Astrocyte (in vitro differentiated cells and primary cell): ENCODE data around the gene EDRF1. TPM values are rescaled to one million over a fixed set of nuclear protein-coding genes. Genes with fewer than 3 reads are reported as not detected.
"Not testable (repeated sequence)": the region's sequence is repeated elsewhere in the genome, so short reads cannot be mapped to it uniquely, and the experiment has no call there.

Source experiments
- DNase-seq: peaks from one replicate; pipeline ENCODE4 v3.0.0-alpha.2; 2010; ENCODE audit warnings: low read depth
- FAIRE-seq: peaks from 2 replicates; lab custom pipeline; 2011; peaks lifted over from hg19 to GRCh38; lab: Jason Lieb, UNC
- H2AFZ ChIP-seq: 2 replicates; pipeline ENCODE4 v1.6.0; 2012; ENCODE audit warnings: low read depth, low read length, inconsistent platforms
- H3K27ac ChIP-seq: 2 replicates; pipeline ENCODE4 v1.5.1; 2011; ENCODE audit warnings: low read depth, low read length, inconsistent platforms
- H3K27me3 ChIP-seq: 2 replicates; pipeline ENCODE4 v1.6.0; 2011; ENCODE audit warnings: low read length, inconsistent platforms; ENCODE audit not compliant: insufficient read depth
- H3K36me3 ChIP-seq: 2 replicates; pipeline ENCODE4 v1.5.1; 2011; ENCODE audit warnings: low read length, inconsistent platforms; ENCODE audit not compliant: insufficient read depth
- H3K4me1 ChIP-seq: 2 replicates; pipeline ENCODE4 v1.5.1; 2011; ENCODE audit warnings: low read length, inconsistent platforms; ENCODE audit not compliant: insufficient read depth
- H3K4me2 ChIP-seq: 2 replicates; pipeline ENCODE4 v1.6.0; 2012; ENCODE audit warnings: low read length, inconsistent platforms
- H3K4me3 ChIP-seq: 2 replicates; pipeline ENCODE4 v1.5.1; 2011; ENCODE audit warnings: low read depth, mild to moderate bottlenecking, low read length, inconsistent platforms; ENCODE audit not compliant: insufficient read depth
- H3K79me2 ChIP-seq: 2 replicates; pipeline ENCODE4 v1.6.0; 2012; ENCODE audit warnings: mild to moderate bottlenecking, low read length, inconsistent platforms; ENCODE audit not compliant: insufficient read depth
- H3K9ac ChIP-seq: 2 replicates; pipeline ENCODE4 v1.6.0; 2012; ENCODE audit warnings: mild to moderate bottlenecking, low read length, inconsistent platforms
- H3K9me3 ChIP-seq: 2 replicates; pipeline ENCODE4 v1.5.1; 2012; ENCODE audit warnings: low read depth, mild to moderate bottlenecking, low read length, inconsistent platforms; ENCODE audit not compliant: insufficient read depth
- H4K20me1 ChIP-seq: 2 replicates; pipeline ENCODE4 v1.6.0; 2012; ENCODE audit warnings: low read length, inconsistent platforms; ENCODE audit not compliant: insufficient read depth
- H3K27ac Mint-ChIP-seq: one replicate; pipeline ENCODE4 v1.8.0; 2021; ENCODE audit warnings: mild to moderate bottlenecking, mixed read lengths; ENCODE audit not compliant: unreplicated experiment
- H3K27me3 Mint-ChIP-seq: one replicate; pipeline ENCODE4 v1.8.0; 2021; ENCODE audit warnings: low read depth, mixed read lengths; ENCODE audit not compliant: unreplicated experiment
- H3K36me3 Mint-ChIP-seq: one replicate; pipeline ENCODE4 v1.8.0; 2021; ENCODE audit warnings: low read depth, mixed read lengths; ENCODE audit not compliant: unreplicated experiment
- H3K4me1 Mint-ChIP-seq: one replicate; pipeline ENCODE4 v1.8.0; 2021; ENCODE audit warnings: low read depth, mixed read lengths; ENCODE audit not compliant: unreplicated experiment
- H3K4me3 Mint-ChIP-seq: one replicate; pipeline ENCODE4 v1.8.0; 2021; ENCODE audit warnings: mild to moderate bottlenecking, moderate library complexity, mixed read lengths; ENCODE audit not compliant: unreplicated experiment
- H3K9me3 Mint-ChIP-seq: one replicate; pipeline ENCODE4 v1.8.0; 2021; ENCODE audit warnings: mild to moderate bottlenecking, mixed read lengths; ENCODE audit not compliant: unreplicated experiment
- EZH2 ChIP-seq: IDR thresholded peaks from 2 replicates; pipeline ENCODE4 v1.6.1; 2012; ENCODE audit warnings: mild to moderate bottlenecking, low read length, inconsistent platforms; ENCODE audit not compliant: insufficient read depth
- total RNA-seq: library from RNA; stranded (reverse); gene quantifications from 2 replicates; pipeline ENCODE4 v1.2.1, GENCODE V29; 2021
- TF ChIP-seq, protein P1 (sequence below): IDR thresholded peaks from 2 replicates; pipeline ENCODE4 v1.5.1; 2011; ENCODE audit warnings: low read depth, mild to moderate bottlenecking, inconsistent platforms, low read length, moderate library complexity; ENCODE audit not compliant: insufficient read depth

Gene EDRF1
- total RNA-seq, 1 donor from 2014 or later, result 25.7 TPM

DNA sequence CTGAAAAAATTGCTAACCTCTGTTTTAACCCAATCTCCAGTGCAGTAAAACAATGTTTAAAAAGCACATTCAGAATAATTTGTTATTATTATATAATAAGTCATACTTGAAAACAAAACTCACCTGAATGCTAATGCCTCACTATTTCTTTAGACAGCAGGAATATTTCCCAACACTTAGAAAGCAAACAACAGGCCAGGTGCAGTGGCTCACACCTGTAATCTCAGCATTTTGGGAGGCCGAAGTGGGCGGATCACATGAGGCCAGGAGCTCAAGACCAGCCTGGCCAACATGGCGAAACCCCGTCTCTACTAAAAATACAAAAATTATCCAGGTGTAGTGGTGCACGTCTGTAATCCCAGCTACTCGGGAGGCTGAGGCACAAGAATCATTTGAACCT is 22.6 kb upstream of the EDRF1 start:
- not testable (repeated sequence) for H3K27me3 Mint-ChIP-seq, H3K9me3 Mint-ChIP-seq, H3K4me3 Mint-ChIP-seq, H3K36me3 ChIP-seq, H4K20me1 ChIP-seq, H3K4me1 Mint-ChIP-seq, H3K79me2 ChIP-seq, H3K36me3 Mint-ChIP-seq, H3K27ac Mint-ChIP-seq, H3K9ac ChIP-seq, DNase-seq, H3K4me1 ChIP-seq, H3K27ac ChIP-seq, H3K4me3 ChIP-seq, H2AFZ ChIP-seq, H3K27me3 ChIP-seq, FAIRE-seq, H3K4me2 ChIP-seq, H3K9me3 ChIP-seq

DNA sequence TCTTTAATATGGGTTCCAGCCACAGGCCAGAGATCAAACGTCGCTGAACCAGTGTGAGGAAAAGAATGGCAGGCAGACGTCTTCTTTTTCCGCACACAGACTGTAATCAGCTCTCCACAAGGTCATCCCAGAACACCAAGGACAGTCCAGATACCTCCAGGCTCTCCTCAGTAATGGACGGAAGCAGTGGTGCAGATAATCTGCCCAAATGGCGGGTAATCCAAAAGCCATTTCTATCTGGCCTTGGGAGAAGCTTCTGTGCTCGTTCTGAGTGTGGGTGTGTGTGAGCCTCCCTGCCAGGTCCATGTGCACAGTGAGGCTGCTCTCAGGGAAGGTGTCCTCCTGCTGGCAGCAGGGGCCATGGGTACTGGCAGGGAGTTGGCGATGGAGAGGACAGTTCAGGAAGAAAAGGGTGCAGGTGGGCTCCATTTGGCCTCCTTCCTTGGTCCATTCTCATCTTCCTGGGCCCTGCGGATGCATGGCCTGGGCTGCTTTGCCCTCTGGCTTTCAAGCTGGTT is 21.0 kb upstream of the EDRF1 start:
- Mint-ChIP-seq H3K9me3 (no peaks in the 10 kb centered on the region), H3K36me3 (no peaks in the 10 kb centered on the region), H3K27ac (no peak overlapping the region), H3K4me3 (no peak overlapping the region), H3K4me1 (peaks cover 1% of the 10 kb centered on the region), H3K27me3 (peaks cover 2% of the 10 kb centered on the region)
- no peak for DNase-seq
- Histone ChIP-seq H3K4me1 (no peaks in the 10 kb centered on the region), H4K20me1 (no peaks in the 10 kb centered on the region), H3K9ac (no peak overlapping the region), H3K9me3 (no peaks in the 10 kb centered on the region), H3K36me3 (no peaks in the 10 kb centered on the region), H2AFZ (no peak overlapping the region), H3K4me2 (no peak overlapping the region), H3K79me2 (no peaks in the 10 kb centered on the region), H3K4me3 (no peak overlapping the region), H3K27me3 (no peaks in the 10 kb centered on the region), H3K27ac (no peak overlapping the region)
- TF ChIP-seq EZH2, result no peak
- TF ChIP-seq, protein P1, sequence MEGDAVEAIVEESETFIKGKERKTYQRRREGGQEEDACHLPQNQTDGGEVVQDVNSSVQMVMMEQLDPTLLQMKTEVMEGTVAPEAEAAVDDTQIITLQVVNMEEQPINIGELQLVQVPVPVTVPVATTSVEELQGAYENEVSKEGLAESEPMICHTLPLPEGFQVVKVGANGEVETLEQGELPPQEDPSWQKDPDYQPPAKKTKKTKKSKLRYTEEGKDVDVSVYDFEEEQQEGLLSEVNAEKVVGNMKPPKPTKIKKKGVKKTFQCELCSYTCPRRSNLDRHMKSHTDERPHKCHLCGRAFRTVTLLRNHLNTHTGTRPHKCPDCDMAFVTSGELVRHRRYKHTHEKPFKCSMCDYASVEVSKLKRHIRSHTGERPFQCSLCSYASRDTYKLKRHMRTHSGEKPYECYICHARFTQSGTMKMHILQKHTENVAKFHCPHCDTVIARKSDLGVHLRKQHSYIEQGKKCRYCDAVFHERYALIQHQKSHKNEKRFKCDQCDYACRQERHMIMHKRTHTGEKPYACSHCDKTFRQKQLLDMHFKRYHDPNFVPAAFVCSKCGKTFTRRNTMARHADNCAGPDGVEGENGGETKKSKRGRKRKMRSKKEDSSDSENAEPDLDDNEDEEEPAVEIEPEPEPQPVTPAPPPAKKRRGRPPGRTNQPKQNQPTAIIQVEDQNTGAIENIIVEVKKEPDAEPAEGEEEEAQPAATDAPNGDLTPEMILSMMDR, result no peak
- no peak for FAIRE-seq

DNA sequence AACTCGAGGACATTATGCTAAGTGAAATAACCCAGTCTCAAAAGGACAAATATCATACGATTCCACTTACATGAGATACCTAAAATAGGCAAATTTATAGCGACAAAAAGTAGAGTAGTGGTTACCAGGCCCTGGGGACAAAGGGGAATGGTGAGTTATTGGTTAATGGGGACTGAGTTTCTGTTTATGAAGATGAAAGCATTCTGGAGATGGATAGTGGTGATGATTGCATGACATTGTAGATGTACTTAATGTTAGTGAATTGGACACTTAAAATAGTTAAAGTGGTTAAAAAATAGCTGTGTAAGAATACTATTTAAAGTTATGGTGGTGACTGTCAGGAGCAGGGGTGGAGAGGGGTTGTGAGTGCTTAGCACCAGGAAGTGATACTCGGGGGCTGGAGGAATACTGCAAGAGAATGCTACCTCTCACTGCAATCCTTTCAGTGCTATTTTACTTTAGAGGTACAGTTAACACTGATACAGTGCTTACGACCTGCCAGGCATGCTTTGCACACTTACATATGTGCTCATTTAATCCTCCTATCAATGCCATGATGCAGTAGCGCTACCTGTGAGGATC is 19.9 kb upstream of the EDRF1 start:
- no peaks in the 10 kb centered on the region for H3K4me1 ChIP-seq
- Mint-ChIP-seq H3K4me3 (no peak overlapping the region), H3K27ac (no peak overlapping the region), H3K4me1 (peaks cover 1% of the 10 kb centered on the region), H3K36me3 (no peaks in the 10 kb centered on the region), H3K9me3 (no peaks in the 10 kb centered on the region), H3K27me3 (peaks cover 2% of the 10 kb centered on the region)
- H3K79me2 ChIP-seq, result no peaks in the 10 kb centered on the region
- no peak for DNase-seq
- no peaks in the 10 kb centered on the region for H3K9me3 ChIP-seq
- no peak overlapping the region for H3K9ac ChIP-seq
- no peaks in the 10 kb centered on the region for H4K20me1 ChIP-seq
- H2AFZ ChIP-seq, result no peak overlapping the region
- H3K4me3 ChIP-seq, result no peak overlapping the region
- H3K27me3 ChIP-seq, result no peaks in the 10 kb centered on the region
- H3K36me3 ChIP-seq, result no peaks in the 10 kb centered on the region
- no peak for TF ChIP-seq EZH2
- TF ChIP-seq, protein P1, result no peak
- no peak overlapping the region for H3K4me2 ChIP-seq
- no peak overlapping the region for H3K27ac ChIP-seq
- FAIRE-seq, result no peak
